IMR-90 (cell line): ENCODE measurements around the gene PLA2G12B. TPM values are rescaled to one million over a fixed set of nuclear protein-coding genes. Genes with fewer than 3 reads are reported as not detected.

ENCODE experiments used
- ATAC-seq: fragments of 200-7000 bp; cut with Tn5 transposase; 2 replicates; pipeline ENCODE4 v1.9.1; 2020; ENCODE audit warnings: low read depth, mild to moderate bottlenecking, moderate library complexity
- BruUV-seq: library from RNA; stranded (reverse); fragments of 400-500 nt; replicated peaks from 2 replicates; lab custom pipeline; 2021; lab: Mats Ljungman, UMichigan
- CTCF ChIA-PET: fragments of 300-600 bp; formaldehyde crosslinking; extraction: SDS; loops from one replicate; lab custom pipeline; 2021; ENCODE audit warnings: antibody characterized with exemption; lab: Yijun Ruan, JAX
- POLR2A ChIA-PET: fragments of 300-600 bp; sonication (Branson Sonifier 250); formaldehyde crosslinking; loops from one replicate; lab custom pipeline; 2022; ENCODE audit warnings: antibody characterized with exemption; ENCODE audit not compliant: unreplicated experiment; lab: Charles Lee
- DNase-seq: peaks from one replicate; pipeline ENCODE4 v3.0.0; 2013
- H2AFZ ChIP-seq: replicated peaks from 2 replicates; pipeline ENCODE3; 2013; ENCODE audit warnings: low read length, mild to moderate bottlenecking; ENCODE audit not compliant: poor library complexity
- H2AK5ac ChIP-seq: 2 replicates; pipeline ENCODE4 v1.6.1; 2013; ENCODE audit warnings: low read depth, low read length, inconsistent platforms
- H2AK9ac ChIP-seq: replicated peaks from 2 replicates; pipeline ENCODE3; 2013; ENCODE audit warnings: mild to moderate bottlenecking, low read depth, low read length, moderate library complexity; ENCODE audit not compliant: poor library complexity
- H2BK120ac ChIP-seq: 2 replicates; pipeline ENCODE4 v1.6.1; 2013; ENCODE audit warnings: low read depth, low read length, inconsistent platforms
- H2BK15ac ChIP-seq: 3 replicates; pipeline ENCODE4 v1.6.1; 2013; ENCODE audit warnings: low read depth, low read length, inconsistent platforms
- H2BK20ac ChIP-seq: 2 replicates; pipeline ENCODE4 v1.6.1; 2013; ENCODE audit warnings: low read depth, mild to moderate bottlenecking, inconsistent platforms, low read length, moderate library complexity
- H2BK5ac ChIP-seq: 2 replicates; pipeline ENCODE4 v1.6.1; 2013; ENCODE audit warnings: mild to moderate bottlenecking, low read depth, low read length, inconsistent platforms; ENCODE audit not compliant: poor library complexity, severe bottlenecking
- H3K14ac ChIP-seq: replicated peaks from 2 replicates; pipeline ENCODE4 v1.6.1; 2013; ENCODE audit warnings: low read depth, low read length, inconsistent platforms
- H3K18ac ChIP-seq: 2 replicates; pipeline ENCODE4 v1.6.1; 2013; ENCODE audit warnings: low read depth, low read length, control low read depth
- H3K23ac ChIP-seq: 2 replicates; pipeline ENCODE4 v1.6.1; 2013; ENCODE audit warnings: low read depth, low read length, inconsistent platforms
- H3K27ac ChIP-seq: 2 replicates; pipeline ENCODE4 v1.5.1; 2013; ENCODE audit warnings: mild to moderate bottlenecking, control low read depth, low read length; ENCODE audit not compliant: insufficient read depth
- H3K27me3 ChIP-seq: 2 replicates; pipeline ENCODE4 v1.6.1; 2013; ENCODE audit warnings: low read length; ENCODE audit not compliant: control insufficient read depth, insufficient read depth
- H3K36me3 ChIP-seq: 2 replicates; pipeline ENCODE4 v1.6.1; 2013; ENCODE audit warnings: low read length, mixed read lengths; ENCODE audit not compliant: control insufficient read depth, insufficient read depth
- H3K4ac ChIP-seq: 2 replicates; pipeline ENCODE4 v1.6.1; 2013; ENCODE audit warnings: low read depth, low read length, inconsistent platforms
- H3K4me1 ChIP-seq: 2 replicates; pipeline ENCODE4 v1.6.1; 2013; ENCODE audit warnings: low read length, mixed read lengths; ENCODE audit not compliant: control insufficient read depth, insufficient read depth
- H3K4me2 ChIP-seq: 2 replicates; pipeline ENCODE4 v1.6.1; 2013; ENCODE audit warnings: low read depth, mild to moderate bottlenecking, control low read depth, low read length, moderate library complexity
- H3K4me3 ChIP-seq: 2 replicates; pipeline ENCODE4 v1.5.1; 2013; ENCODE audit warnings: low read depth, mild to moderate bottlenecking, control low read depth, low read length, moderate library complexity; ENCODE audit not compliant: insufficient read depth
- H3K56ac ChIP-seq: 2 replicates; pipeline ENCODE4 v1.6.1; 2013; ENCODE audit warnings: low read length, inconsistent platforms; ENCODE audit not compliant: insufficient read depth; ENCODE audit errors: extremely low read depth
- H3K79me1 ChIP-seq, 2 experiments: 2 replicates each; pipeline ENCODE4 v1.6.1; 2013; ENCODE audit warnings: low read length in 2 of 2, inconsistent platforms in 1 of 2, low read depth in 1 of 2
- H3K9ac ChIP-seq: 2 replicates; pipeline ENCODE4 v1.6.1; 2013; ENCODE audit warnings: low read depth, low read length, control low read depth
- H3K9me1 ChIP-seq: 2 replicates; pipeline ENCODE4 v1.6.1; 2013; ENCODE audit warnings: low read length, inconsistent platforms; ENCODE audit not compliant: insufficient read depth
- H3K9me3 ChIP-seq: 2 replicates; pipeline ENCODE4 v1.6.1; 2013; ENCODE audit warnings: low read length; ENCODE audit not compliant: control insufficient read depth, insufficient read depth
- H4K20me1 ChIP-seq: 2 replicates; pipeline ENCODE4 v1.6.1; 2013; ENCODE audit warnings: low read length, inconsistent platforms; ENCODE audit not compliant: insufficient read depth
- H4K5ac ChIP-seq: 2 replicates; pipeline ENCODE4 v1.6.1; 2013; ENCODE audit warnings: mild to moderate bottlenecking, low read depth, low read length, control low read depth
- H4K8ac ChIP-seq, 2 experiments: 2 replicates each; pipeline ENCODE4 v1.6.1; 2013; ENCODE audit warnings: low read depth in 2 of 2, low read length in 2 of 2, control low read depth in 1 of 2, inconsistent platforms in 1 of 2
- H4K91ac ChIP-seq: 2 replicates; pipeline ENCODE4 v1.6.1; 2013; ENCODE audit warnings: low read depth, low read length, inconsistent platforms; ENCODE audit not compliant: insufficient read depth
- BHLHE40 ChIP-seq: fragments of 150-350 bp; IDR thresholded peaks from 2 replicates; pipeline ENCODE4 v1.6.1; 2016; ENCODE audit warnings: mild to moderate bottlenecking, low read depth, low read length
- CEBPB ChIP-seq: IDR thresholded peaks from 2 replicates; pipeline ENCODE4 v1.6.1; 2012; ENCODE audit warnings: low read depth, low read length, improper control_type of control experiment
- CHD1 ChIP-seq: IDR thresholded peaks from 2 replicates; pipeline ENCODE4 v1.6.1; 2012; ENCODE audit warnings: low read depth, low read length, improper control_type of control experiment
- FOS ChIP-seq: fragments of 150-350 bp; IDR thresholded peaks from 2 replicates; pipeline ENCODE4 v1.6.1; 2016; ENCODE audit warnings: low read depth, low read length
- MAFK ChIP-seq: IDR thresholded peaks from 2 replicates; pipeline ENCODE4 v1.6.1; 2012; ENCODE audit warnings: low read depth, low read length, improper control_type of control experiment
- MAZ ChIP-seq: IDR thresholded peaks from 2 replicates; pipeline ENCODE4 v1.6.1; 2012; ENCODE audit warnings: low read depth, mild to moderate bottlenecking, low read length, improper control_type of control experiment, moderate library complexity, borderline replicate concordance
- MXI1 ChIP-seq: IDR thresholded peaks from 2 replicates; pipeline ENCODE4 v1.6.1; 2012; ENCODE audit warnings: low read depth, mild to moderate bottlenecking, low read length, moderate library complexity, borderline replicate concordance
- NFE2L2 ChIP-seq: fragments of 150-350 bp; IDR thresholded peaks from 2 replicates; pipeline ENCODE4 v1.6.1; 2016; ENCODE audit warnings: low read depth, mild to moderate bottlenecking, low read length
- POLR2A ChIP-seq: IDR thresholded peaks from 2 replicates; pipeline ENCODE4 v1.6.1; 2012; ENCODE audit warnings: mild to moderate bottlenecking, low read depth, low read length
- RAD21 ChIP-seq: IDR thresholded peaks from 2 replicates; pipeline ENCODE4 v1.6.1; 2012; ENCODE audit warnings: low read length, improper control_type of control experiment
- RCOR1 ChIP-seq: IDR thresholded peaks from 2 replicates; pipeline ENCODE4 v1.6.1; 2012; ENCODE audit warnings: mild to moderate bottlenecking, low read length, improper control_type of control experiment; ENCODE audit not compliant: insufficient replicate concordance
- RFX5 ChIP-seq: IDR thresholded peaks from 2 replicates; pipeline ENCODE4 v1.8.0; 2012; ENCODE audit warnings: low read depth, mild to moderate bottlenecking, low read length, moderate library complexity
- SMC3 ChIP-seq: fragments of 150-350 bp; IDR thresholded peaks from 2 replicates; pipeline ENCODE4 v1.6.1; 2016; ENCODE audit warnings: low read depth, mild to moderate bottlenecking, antibody characterized with exemption, low read length, moderate library complexity
- WGBS, 2 experiments: methylation state at CpG; one replicate each; pipeline versions ENCODE4 v1.1.5 to v1.1.7; 2013; ENCODE audit warnings: missing lambda C conversion rate in 2 of 2; ENCODE audit not compliant: insufficient read length in 1 of 2; ENCODE audit errors: extremely low coverage in 2 of 2; 5-methylcytosine and 5-hydroxymethylcytosine counted together
- dilution Hi-C: fragments of 300-500 bp; cut with HindIII; formaldehyde crosslinking; loops from one replicate; pipeline ENCODE4 v1.14.3; 2018; ENCODE audit warnings: low sequenced_read_pairs; ENCODE audit not compliant: unreplicated experiment
- in situ Hi-C: fragments of 300-500 bp; cut with MboI; formaldehyde crosslinking; loops from 3 replicates; pipeline ENCODE4 v1.14.3; 2019; ENCODE audit warnings: low sequenced_read_pairs, inconsistent platforms, mixed read lengths
- intact Hi-C: fragments of 100-400 bp; cut with micrococcal nuclease; formaldehyde crosslinking; loops from 2 replicates; pipeline ENCODE4 v1.10.0; 2022
- polyA plus RNA-seq, 3 experiments: library from polyadenylated mRNA; depleted of rRNA; stranded (reverse); fragments of >200 nt; gene quantifications; 2 replicates each; pipeline ENCODE4 v1.2.3, GENCODE V29; 2012; ENCODE audit warnings: low replicate concordance in 1 of 3
- total RNA-seq: library from RNA; depleted of rRNA; stranded (reverse); fragments of >200 nt; gene quantifications from 2 replicates; pipeline ENCODE4 v1.2.3, GENCODE V29; 2012
- TF ChIP-seq, protein P1 (sequence below): fragments of 150-350 bp; IDR thresholded peaks from 2 replicates; pipeline ENCODE4 v1.6.1; 2017; ENCODE audit warnings: mild to moderate bottlenecking, antibody characterized with exemption, low read length, low read depth
- TF ChIP-seq, protein P2 (sequence below): fragments of 150-350 bp; IDR thresholded peaks from 2 replicates; pipeline ENCODE4 v1.6.1; 2016; ENCODE audit warnings: low read depth, mild to moderate bottlenecking, low read length, moderate library complexity, borderline replicate concordance
- TF ChIP-seq, protein P3 (sequence below): conservative IDR thresholded peaks from 2 replicates; pipeline ENCODE4 v1.5.1; 2012; ENCODE audit warnings: mild to moderate bottlenecking, low read depth, low read length, improper control_type of control experiment

The PLA2G12B gene
- total and polyA plus RNA-seq, 2 of the 4 experiments (the other 2 are of a cell fraction) = not detected

DNA sequence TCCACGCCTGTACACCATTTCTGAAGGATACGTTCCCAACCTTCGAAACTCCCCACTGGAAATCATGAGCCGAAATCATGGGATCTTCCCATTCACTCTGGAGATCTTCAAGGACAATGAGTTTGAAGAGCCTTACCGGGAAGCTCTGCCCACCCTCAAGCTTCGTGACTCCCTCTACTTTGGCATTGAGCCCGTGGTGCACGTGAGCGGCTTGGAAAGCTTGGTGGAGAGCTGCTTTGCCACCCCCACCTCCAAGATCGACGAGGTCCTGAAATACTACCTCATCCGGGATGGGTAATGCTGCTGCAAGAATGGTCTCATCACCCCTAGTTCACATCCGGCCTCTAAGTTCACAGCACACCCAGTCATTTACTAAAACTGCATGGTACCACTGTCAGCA is 30.3 kb downstream of the PLA2G12B start:
- Histone ChIP-seq H4K8ac (no peak overlapping the region), H3K9me3 (peaks cover 5% of the 10 kb centered on the region; the same call in 1 of the 2 replicates), H3K27me3 (peaks cover 12% of the 10 kb centered on the region), H3K56ac (no peak overlapping the region), H3K27ac (no peak overlapping the region), H3K36me3 (no peaks in the 10 kb centered on the region), H4K5ac (no peak overlapping the region), H2AK9ac (no peak overlapping the region), H2BK15ac (no peak overlapping the region), H3K9ac (no peak overlapping the region), H3K4me3 (no peak overlapping the region), H2AK5ac (no peak overlapping the region), H2AFZ (no peak overlapping the region), H3K4ac (no peak overlapping the region), H3K9me1 (no peaks in the 10 kb centered on the region), H2BK120ac (no peak overlapping the region), H3K18ac (no peak overlapping the region), H4K91ac (no peak overlapping the region), H4K20me1 (no peaks in the 10 kb centered on the region), H2BK20ac (no peak overlapping the region), H3K4me2 (no peak overlapping the region), H3K14ac (no peak overlapping the region), H3K79me1 (no peaks in the 10 kb centered on the region), H3K23ac (no peak overlapping the region), H3K4me1 (no peaks in the 10 kb centered on the region), H2BK5ac (no peak overlapping the region)
- TF ChIP-seq MAFK (no peak), RFX5 (no peak), CHD1 (no peak), SMC3 (no peak), CEBPB (no peak), MXI1 (no peak), FOS (no peak), NFE2L2 (no peak), RCOR1 (no peak), RAD21 (no peak), BHLHE40 (no peak), POLR2A (no peak), MAZ (no peak)
- TF ChIP-seq, protein P1, sequence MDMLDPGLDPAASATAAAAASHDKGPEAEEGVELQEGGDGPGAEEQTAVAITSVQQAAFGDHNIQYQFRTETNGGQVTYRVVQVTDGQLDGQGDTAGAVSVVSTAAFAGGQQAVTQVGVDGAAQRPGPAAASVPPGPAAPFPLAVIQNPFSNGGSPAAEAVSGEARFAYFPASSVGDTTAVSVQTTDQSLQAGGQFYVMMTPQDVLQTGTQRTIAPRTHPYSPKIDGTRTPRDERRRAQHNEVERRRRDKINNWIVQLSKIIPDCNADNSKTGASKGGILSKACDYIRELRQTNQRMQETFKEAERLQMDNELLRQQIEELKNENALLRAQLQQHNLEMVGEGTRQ = no peak
- TF ChIP-seq, protein P2, sequence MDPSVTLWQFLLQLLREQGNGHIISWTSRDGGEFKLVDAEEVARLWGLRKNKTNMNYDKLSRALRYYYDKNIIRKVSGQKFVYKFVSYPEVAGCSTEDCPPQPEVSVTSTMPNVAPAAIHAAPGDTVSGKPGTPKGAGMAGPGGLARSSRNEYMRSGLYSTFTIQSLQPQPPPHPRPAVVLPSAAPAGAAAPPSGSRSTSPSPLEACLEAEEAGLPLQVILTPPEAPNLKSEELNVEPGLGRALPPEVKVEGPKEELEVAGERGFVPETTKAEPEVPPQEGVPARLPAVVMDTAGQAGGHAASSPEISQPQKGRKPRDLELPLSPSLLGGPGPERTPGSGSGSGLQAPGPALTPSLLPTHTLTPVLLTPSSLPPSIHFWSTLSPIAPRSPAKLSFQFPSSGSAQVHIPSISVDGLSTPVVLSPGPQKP = no peak
- TF ChIP-seq, protein P3, sequence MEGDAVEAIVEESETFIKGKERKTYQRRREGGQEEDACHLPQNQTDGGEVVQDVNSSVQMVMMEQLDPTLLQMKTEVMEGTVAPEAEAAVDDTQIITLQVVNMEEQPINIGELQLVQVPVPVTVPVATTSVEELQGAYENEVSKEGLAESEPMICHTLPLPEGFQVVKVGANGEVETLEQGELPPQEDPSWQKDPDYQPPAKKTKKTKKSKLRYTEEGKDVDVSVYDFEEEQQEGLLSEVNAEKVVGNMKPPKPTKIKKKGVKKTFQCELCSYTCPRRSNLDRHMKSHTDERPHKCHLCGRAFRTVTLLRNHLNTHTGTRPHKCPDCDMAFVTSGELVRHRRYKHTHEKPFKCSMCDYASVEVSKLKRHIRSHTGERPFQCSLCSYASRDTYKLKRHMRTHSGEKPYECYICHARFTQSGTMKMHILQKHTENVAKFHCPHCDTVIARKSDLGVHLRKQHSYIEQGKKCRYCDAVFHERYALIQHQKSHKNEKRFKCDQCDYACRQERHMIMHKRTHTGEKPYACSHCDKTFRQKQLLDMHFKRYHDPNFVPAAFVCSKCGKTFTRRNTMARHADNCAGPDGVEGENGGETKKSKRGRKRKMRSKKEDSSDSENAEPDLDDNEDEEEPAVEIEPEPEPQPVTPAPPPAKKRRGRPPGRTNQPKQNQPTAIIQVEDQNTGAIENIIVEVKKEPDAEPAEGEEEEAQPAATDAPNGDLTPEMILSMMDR = no peak
- ChIA-PET POLR2A (no interaction called here), CTCF (no interaction called here)
- ATAC-seq (no peak), DNase-seq (no peak)
- intact Hi-C loops (no loop called here), dilution Hi-C loops (no loop called here), in situ Hi-C loops (no loop called here)
- WGBS, 2 experiments = 96% methylated on average over 4 of the region's 13 CpGs; no CpG with 5 or more reads in 1 of the 2 experiments
- BruUV-seq = no TSS peak
